OCI-LY7 (cell line): ENCODE data around the gene EFNA3. TPM values are rescaled to one million over a fixed set of nuclear protein-coding genes. Genes with fewer than 3 reads are reported as not detected.

Source experiments
- BruUV-seq: library from RNA; stranded (reverse); fragments of 400-500 nt; replicated peaks from 2 replicates; lab custom pipeline; 2021; lab: Mats Ljungman, UMichigan
- CTCF ChIA-PET: fragments of 300-600 bp; sonication (Branson Sonifier 250); formaldehyde crosslinking; loops from one replicate; lab custom pipeline; 2022; ENCODE audit warnings: antibody characterized with exemption; ENCODE audit not compliant: unreplicated experiment; lab: Charles Lee
- POLR2A ChIA-PET: fragments of 300-600 bp; sonication (Branson Sonifier 250); formaldehyde crosslinking; loops from one replicate; lab custom pipeline; 2022; ENCODE audit warnings: antibody characterized with exemption; lab: Charles Lee
- DNase-seq: peaks from one replicate; pipeline ENCODE4 v3.0.0-alpha.2; 2015; ENCODE audit warnings: low spot score
- H2AFZ ChIP-seq: fragments of 200-600 bp; sonication (generic), shearing (Covaris generic); 2 replicates; pipeline ENCODE4 v1.6.1; 2014; ENCODE audit warnings: mild to moderate bottlenecking, antibody characterized with exemption, low read length, moderate library complexity
- H3K27ac ChIP-seq: fragments of 200-600 bp; sonication (generic); 2 replicates; pipeline ENCODE4 v1.5.1; 2014; ENCODE audit warnings: mixed run types, low read depth, mild to moderate bottlenecking, moderate library complexity, low read length, inconsistent platforms; ENCODE audit not compliant: poor library complexity, severe bottlenecking
- H3K36me3 ChIP-seq: fragments of 200-600 bp; sonication (generic); 2 replicates; pipeline ENCODE4 v1.6.1; 2014; ENCODE audit warnings: mild to moderate bottlenecking, antibody characterized with exemption, low read length, moderate library complexity, mixed read lengths; ENCODE audit not compliant: insufficient read depth
- H3K4me1 ChIP-seq: fragments of 200-600 bp; sonication (generic); 2 replicates; pipeline ENCODE4 v1.5.1; 2014; ENCODE audit warnings: mild to moderate bottlenecking, low read length; ENCODE audit not compliant: insufficient read depth, poor library complexity, severe bottlenecking
- H3K4me2 ChIP-seq: fragments of 200-600 bp; sonication (generic); 2 replicates; pipeline ENCODE4 v1.6.1; 2014; ENCODE audit warnings: mild to moderate bottlenecking, low read length
- H3K4me3 ChIP-seq: fragments of 200-600 bp; sonication (generic); 2 replicates; pipeline ENCODE4 v1.5.1; 2014; ENCODE audit warnings: mild to moderate bottlenecking, low read depth, low read length; ENCODE audit not compliant: poor library complexity, severe bottlenecking
- H3K79me2 ChIP-seq: fragments of 200-600 bp; sonication (generic); 2 replicates; pipeline ENCODE4 v1.6.1; 2016; ENCODE audit warnings: low read depth, mild to moderate bottlenecking, low read length, moderate library complexity, mixed read lengths; ENCODE audit not compliant: insufficient read depth
- H3K9me2 ChIP-seq: fragments of 200-600 bp; sonication (generic); 2 replicates; pipeline ENCODE4 v1.6.1; 2016; ENCODE audit warnings: mild to moderate bottlenecking, low read length, mixed read lengths; ENCODE audit not compliant: insufficient read depth
- H3K9me3 ChIP-seq: fragments of 200-600 bp; sonication (generic); 2 replicates; pipeline ENCODE4 v1.6.1; 2014; ENCODE audit warnings: mild to moderate bottlenecking, mixed run types, low read length, mixed read lengths
- H4K20me1 ChIP-seq: fragments of 200-600 bp; sonication (generic); 2 replicates; pipeline ENCODE4 v1.6.1; 2014; ENCODE audit warnings: mild to moderate bottlenecking, antibody characterized with exemption, low read length, moderate library complexity, mixed read lengths; ENCODE audit not compliant: insufficient read depth
- EZH2phosphoT487 ChIP-seq: fragments of 200-600 bp; sonication (generic); IDR thresholded peaks from 2 replicates; pipeline ENCODE4 v1.6.1; 2018; ENCODE audit warnings: low read depth, borderline replicate concordance, mild to moderate bottlenecking, mixed run types, antibody characterized with exemption, low read length, moderate library complexity, mixed read lengths
- intact Hi-C: fragments of 100-400 bp; cut with micrococcal nuclease; formaldehyde crosslinking; loops from one replicate; pipeline ENCODE4 v1.10.0; 2022; ENCODE audit not compliant: unreplicated experiment
- total RNA-seq, 2 experiments: library from RNA; depleted of rRNA in 1 of 2; stranded (reverse); fragments of >200 nt in 1 of 2; shearing (Covaris generic) in 1 of 2; gene quantifications; 2 replicates each; pipeline ENCODE4 v1.2.3, GENCODE V29; 2014 to 2022
- TF ChIP-seq, protein P1 (sequence below): fragments of 200-600 bp; sonication (generic); conservative IDR thresholded peaks from 2 replicates; pipeline ENCODE4 v1.5.1; 2014; ENCODE audit warnings: mild to moderate bottlenecking, antibody characterized with exemption, low read length, moderate library complexity, mixed read lengths

Gene EFNA3
- total RNA-seq, 2 experiments from 2014 or later: 6.7 to 10.8 TPM

DNA sequence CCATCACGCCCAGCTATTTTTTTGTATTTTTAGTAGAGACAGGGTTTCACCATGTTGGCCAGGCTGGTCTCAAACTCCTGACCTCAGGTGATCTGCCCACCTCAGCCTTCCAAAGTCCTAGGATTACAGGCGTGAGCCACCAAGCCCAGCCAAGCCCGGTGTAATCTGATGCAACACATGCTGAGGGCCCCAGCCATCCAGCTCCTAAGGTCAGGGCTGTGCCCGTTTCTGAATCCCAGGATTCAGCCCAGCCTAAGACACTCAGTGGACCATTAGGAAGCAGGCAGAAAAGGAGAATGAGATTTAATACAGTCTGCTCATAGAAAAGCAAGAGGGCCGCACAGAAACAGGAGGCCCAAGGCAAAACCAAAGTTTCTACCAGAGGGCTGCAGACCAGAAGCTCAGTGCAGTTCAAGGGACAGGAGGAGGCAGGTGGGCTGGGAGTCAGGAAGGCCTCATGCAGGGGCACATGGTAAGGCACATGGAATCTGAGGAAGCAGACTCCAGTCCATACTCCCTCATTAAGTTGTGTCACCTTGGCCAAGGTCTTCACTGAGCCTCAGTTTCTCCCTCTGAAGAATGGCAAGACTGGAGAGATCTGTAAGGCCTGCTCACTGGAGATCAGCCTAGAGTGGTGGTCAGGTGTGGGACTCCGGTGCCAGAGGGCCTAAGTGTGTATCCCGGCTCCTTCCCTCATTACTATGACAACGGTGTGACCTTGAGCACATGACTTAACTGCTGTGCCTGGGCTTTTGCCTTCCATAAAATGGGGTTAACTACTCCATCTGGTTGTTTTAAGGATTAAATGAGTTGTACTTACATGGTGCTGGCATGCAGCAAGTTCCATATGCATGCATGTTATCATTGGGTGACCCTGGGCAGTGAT is 29.9 kb upstream of the EFNA3 start:
- no peaks in the 10 kb centered on the region for H3K9me2 ChIP-seq
- TF ChIP-seq, protein P1, sequence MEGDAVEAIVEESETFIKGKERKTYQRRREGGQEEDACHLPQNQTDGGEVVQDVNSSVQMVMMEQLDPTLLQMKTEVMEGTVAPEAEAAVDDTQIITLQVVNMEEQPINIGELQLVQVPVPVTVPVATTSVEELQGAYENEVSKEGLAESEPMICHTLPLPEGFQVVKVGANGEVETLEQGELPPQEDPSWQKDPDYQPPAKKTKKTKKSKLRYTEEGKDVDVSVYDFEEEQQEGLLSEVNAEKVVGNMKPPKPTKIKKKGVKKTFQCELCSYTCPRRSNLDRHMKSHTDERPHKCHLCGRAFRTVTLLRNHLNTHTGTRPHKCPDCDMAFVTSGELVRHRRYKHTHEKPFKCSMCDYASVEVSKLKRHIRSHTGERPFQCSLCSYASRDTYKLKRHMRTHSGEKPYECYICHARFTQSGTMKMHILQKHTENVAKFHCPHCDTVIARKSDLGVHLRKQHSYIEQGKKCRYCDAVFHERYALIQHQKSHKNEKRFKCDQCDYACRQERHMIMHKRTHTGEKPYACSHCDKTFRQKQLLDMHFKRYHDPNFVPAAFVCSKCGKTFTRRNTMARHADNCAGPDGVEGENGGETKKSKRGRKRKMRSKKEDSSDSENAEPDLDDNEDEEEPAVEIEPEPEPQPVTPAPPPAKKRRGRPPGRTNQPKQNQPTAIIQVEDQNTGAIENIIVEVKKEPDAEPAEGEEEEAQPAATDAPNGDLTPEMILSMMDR: no peak
- no peak for TF ChIP-seq EZH2phosphoT487
- CTCF ChIA-PET: no interaction called here
- no peaks in the 10 kb centered on the region for H3K79me2 ChIP-seq
- no peaks in the 10 kb centered on the region for H3K36me3 ChIP-seq
- POLR2A ChIA-PET: no interaction called here
- no peaks in the 10 kb centered on the region for H3K9me3 ChIP-seq
- no peak overlapping the region for H3K27ac ChIP-seq
- H3K4me1 ChIP-seq: peaks cover 41% of the 10 kb centered on the region
- H3K4me3 ChIP-seq: no peak overlapping the region
- H2AFZ ChIP-seq: no peak overlapping the region
- H3K4me2 ChIP-seq: no peak overlapping the region
- DNase-seq: no peak
- BruUV-seq: no TSS peak
- no peaks in the 10 kb centered on the region for H4K20me1 ChIP-seq
- intact Hi-C loops: no loop called here

DNA sequence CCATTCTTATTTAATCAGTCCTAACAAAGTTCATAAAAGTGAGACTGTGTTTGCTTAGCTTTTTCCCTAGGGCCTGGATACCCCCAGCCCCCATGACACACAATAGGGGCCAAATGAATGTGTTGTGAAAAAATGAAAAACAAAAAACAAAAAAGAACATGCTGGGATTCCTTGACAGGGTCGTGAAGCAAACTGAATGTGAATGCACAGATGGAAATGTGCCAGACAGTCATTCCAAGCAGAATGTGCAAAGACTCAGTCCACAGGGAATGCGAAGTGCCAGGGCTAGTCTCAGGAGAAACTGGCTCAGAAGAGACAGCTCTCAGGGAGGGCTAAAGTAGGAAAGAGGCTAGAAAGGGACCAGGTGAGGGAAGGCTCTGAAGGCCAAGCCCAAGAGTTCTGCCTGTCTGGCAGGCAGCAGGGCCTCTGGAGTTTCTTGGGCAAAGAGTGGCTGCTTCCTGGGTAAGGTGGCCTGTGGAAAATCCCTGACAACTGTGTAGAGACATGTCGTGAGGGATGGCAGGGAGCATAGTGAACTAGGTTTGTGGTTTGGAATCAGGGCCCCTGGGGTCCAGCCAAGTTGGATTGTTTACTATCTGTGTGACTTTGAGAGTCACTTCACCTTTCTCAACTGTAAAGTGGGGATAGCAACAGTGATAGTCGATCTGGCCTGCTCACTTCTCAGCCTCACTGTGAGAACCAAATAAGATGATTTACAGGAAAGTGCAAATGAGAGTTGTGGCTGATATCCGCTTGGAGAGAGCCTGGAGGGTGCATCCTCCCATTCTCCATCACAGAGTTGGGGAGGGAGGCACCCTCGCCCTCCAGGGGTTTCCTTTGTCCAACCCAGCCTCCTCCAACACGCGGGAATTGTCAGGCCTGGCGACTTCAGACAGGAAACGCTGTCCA is 28.7 kb upstream of the EFNA3 start:
- peak overlapping the region; percentile 71 for H2AFZ ChIP-seq
- ChIA-PET POLR2A (interaction anchor here (1.2 kb wide), 1 partner anchor 10 kb away, joined by 3 read pairs; no protein-coding TSS in a partner anchor), CTCF (no interaction called here)
- no peak for DNase-seq
- no peaks in the 10 kb centered on the region for H3K36me3 ChIP-seq
- H3K4me2 ChIP-seq: peak overlapping the region; percentile 82
- no peaks in the 10 kb centered on the region for H3K9me2 ChIP-seq
- no peak for TF ChIP-seq EZH2phosphoT487
- TF ChIP-seq, protein P1: no peak
- BruUV-seq: no TSS peak
- H3K4me1 ChIP-seq: peaks cover 38% of the 10 kb centered on the region
- H3K79me2 ChIP-seq: no peaks in the 10 kb centered on the region
- H3K9me3 ChIP-seq: no peaks in the 10 kb centered on the region
- no peaks in the 10 kb centered on the region for H4K20me1 ChIP-seq
- H3K4me3 ChIP-seq: peak overlapping the region; percentile 91
- intact Hi-C loops: no loop called here
- H3K27ac ChIP-seq: no peak overlapping the region
